Panc1 (cell line): Measurements from ENCODE around the gene NOL4L.

Experiments used
- REST ChIP-seq, 2 experiments: IDR thresholded peaks; 2 replicates each; pipeline ENCODE4 v1.6.1; 2011 to 2012; ENCODE audit warnings: low read depth in 2 of 2, control low read depth in 1 of 2, low read length in 1 of 2, mild to moderate bottlenecking in 1 of 2, moderate library complexity in 1 of 2; ENCODE audit not compliant: insufficient read depth in 1 of 2
- SIN3A ChIP-seq: IDR thresholded peaks from 2 replicates; pipeline ENCODE4 v1.6.1; 2012; ENCODE audit warnings: low read depth, mild to moderate bottlenecking, low read length, moderate library complexity, borderline replicate concordance; ENCODE audit not compliant: insufficient read depth
- TF ChIP-seq, protein P1 (sequence below): fragments of 450-650 bp; IDR thresholded peaks from 2 replicates; pipeline ENCODE4 v1.5.1; 2017; ENCODE audit warnings: mild to moderate bottlenecking

DNA sequence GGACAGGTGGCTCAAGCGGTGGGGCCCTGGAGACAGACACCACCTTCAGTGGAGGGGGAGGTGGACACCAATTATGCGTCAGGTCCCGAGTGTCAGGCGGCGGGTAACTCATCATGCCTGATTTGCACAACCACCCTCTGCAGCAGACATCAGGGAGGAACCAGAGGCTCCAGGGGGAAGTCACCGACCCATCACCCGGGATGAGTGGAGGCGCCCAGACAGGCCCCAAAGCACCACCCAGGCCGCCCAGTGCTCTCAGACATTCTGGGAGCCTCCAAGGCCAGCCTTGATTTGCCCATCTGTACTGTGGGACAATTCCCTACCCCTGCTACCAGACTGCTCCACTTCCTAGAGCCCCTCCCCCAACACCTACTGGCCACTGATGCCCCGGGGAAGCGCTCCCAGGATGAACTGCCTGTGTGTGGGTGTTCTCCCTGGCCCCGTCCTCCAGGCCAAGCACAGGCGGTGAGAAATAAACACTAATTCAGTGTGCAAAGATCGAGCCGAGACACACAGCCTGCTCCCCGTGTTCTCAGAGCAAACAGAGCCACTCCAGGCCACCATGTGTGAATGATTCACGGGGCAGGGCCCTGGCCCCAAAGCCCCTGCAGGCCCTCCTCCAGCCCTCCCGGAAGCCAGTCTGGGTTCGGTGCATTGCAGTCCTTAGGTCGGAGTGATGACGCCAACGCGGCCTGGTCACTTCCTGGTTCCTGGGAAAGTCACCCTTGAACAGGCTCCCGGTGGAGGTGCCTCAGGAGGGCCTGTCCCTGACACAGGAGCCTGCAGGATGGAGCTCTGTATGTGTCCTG, 119.8 kb downstream of the NOL4L start:
- TF ChIP-seq, protein P1, sequence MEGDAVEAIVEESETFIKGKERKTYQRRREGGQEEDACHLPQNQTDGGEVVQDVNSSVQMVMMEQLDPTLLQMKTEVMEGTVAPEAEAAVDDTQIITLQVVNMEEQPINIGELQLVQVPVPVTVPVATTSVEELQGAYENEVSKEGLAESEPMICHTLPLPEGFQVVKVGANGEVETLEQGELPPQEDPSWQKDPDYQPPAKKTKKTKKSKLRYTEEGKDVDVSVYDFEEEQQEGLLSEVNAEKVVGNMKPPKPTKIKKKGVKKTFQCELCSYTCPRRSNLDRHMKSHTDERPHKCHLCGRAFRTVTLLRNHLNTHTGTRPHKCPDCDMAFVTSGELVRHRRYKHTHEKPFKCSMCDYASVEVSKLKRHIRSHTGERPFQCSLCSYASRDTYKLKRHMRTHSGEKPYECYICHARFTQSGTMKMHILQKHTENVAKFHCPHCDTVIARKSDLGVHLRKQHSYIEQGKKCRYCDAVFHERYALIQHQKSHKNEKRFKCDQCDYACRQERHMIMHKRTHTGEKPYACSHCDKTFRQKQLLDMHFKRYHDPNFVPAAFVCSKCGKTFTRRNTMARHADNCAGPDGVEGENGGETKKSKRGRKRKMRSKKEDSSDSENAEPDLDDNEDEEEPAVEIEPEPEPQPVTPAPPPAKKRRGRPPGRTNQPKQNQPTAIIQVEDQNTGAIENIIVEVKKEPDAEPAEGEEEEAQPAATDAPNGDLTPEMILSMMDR: no peak
- TF ChIP-seq REST (IDR thresholded peaks at IDR 0.05; ENCODE audit: insufficient read depth in 1 of 2, low read depth in 2 of 2, low read length in 1 of 2) (no peak), SIN3A (no peak)
